Tibial nerve (tissue), 4 donors: Measurements from ENCODE around the gene KCNK1.

Experiments used
- EP300 ChIP-seq, 2 donors: sonication (generic); formaldehyde crosslinking; IDR thresholded peaks; one replicate each; pipeline ENCODE4 v1.6.1; 2017; ENCODE audit warnings: antibody characterized with exemption in 2 of 2, mild to moderate bottlenecking in 1 of 2
- POLR2A ChIP-seq, 2 donors: fragments of 450-650 bp; IDR thresholded peaks; one replicate each; pipeline ENCODE4 v1.6.1; 2017; ENCODE audit warnings: antibody characterized with exemption in 2 of 2, mild to moderate bottlenecking in 2 of 2, moderate library complexity in 2 of 2
- TF ChIP-seq, protein P1 (sequence below), 5 experiments: fragments of 200-600 bp in 3 of 5; fragments of 450-650 bp in 2 of 5; sonication (generic) in 3 of 5; IDR thresholded peaks; one replicate each; pipeline ENCODE4 v1.5.1; 2016 to 2019; ENCODE audit warnings: antibody characterized with exemption in 5 of 5, mild to moderate bottlenecking in 3 of 5, moderate library complexity in 2 of 5

DNA sequence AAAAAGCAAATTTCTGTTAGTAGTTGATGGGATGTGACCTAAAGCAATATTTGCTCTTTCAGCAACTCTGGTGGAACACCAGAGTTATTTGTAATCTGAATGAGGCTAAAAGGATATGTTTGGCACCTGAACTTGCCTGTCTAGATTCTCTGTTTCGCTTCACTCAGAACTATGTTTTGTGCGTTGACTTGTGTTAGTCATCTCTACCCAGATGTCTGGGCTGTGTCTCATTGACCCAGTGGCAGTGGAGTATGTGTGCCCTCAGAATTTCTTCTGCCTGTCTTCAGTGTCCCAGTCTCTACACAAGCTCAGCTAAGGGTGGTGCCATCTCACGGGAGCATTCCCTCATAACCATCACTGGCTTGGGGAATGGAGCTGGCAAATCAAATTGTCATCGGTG, 13.9 kb downstream of the KCNK1 start:
- TF ChIP-seq, protein P1, sequence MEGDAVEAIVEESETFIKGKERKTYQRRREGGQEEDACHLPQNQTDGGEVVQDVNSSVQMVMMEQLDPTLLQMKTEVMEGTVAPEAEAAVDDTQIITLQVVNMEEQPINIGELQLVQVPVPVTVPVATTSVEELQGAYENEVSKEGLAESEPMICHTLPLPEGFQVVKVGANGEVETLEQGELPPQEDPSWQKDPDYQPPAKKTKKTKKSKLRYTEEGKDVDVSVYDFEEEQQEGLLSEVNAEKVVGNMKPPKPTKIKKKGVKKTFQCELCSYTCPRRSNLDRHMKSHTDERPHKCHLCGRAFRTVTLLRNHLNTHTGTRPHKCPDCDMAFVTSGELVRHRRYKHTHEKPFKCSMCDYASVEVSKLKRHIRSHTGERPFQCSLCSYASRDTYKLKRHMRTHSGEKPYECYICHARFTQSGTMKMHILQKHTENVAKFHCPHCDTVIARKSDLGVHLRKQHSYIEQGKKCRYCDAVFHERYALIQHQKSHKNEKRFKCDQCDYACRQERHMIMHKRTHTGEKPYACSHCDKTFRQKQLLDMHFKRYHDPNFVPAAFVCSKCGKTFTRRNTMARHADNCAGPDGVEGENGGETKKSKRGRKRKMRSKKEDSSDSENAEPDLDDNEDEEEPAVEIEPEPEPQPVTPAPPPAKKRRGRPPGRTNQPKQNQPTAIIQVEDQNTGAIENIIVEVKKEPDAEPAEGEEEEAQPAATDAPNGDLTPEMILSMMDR (IDR thresholded peaks at IDR 0.05) = no peak
- TF ChIP-seq POLR2A (IDR thresholded peaks at IDR 0.05) (no peak), EP300 (IDR thresholded peaks at IDR 0.05) (no peak)
